AG10803 (cell line): Measurements from ENCODE around the gene SLC35A5.
"Not testable (repeated sequence)": the region's sequence is repeated elsewhere in the genome, so short reads cannot be mapped to it uniquely, and the experiment has no call there.

Experiments used
- DNase-seq: peaks from one replicate; pipeline ENCODE4 v3.0.0; 2010; ENCODE audit warnings: low read depth
- H3K4me3 ChIP-seq: 2 replicates; pipeline ENCODE4 v1.5.1; 2011; ENCODE audit warnings: mild to moderate bottlenecking, low read length, control low read depth
- TF ChIP-seq, protein P1 (sequence below): conservative IDR thresholded peaks from 2 replicates; pipeline ENCODE4 v1.5.1; 2011; ENCODE audit warnings: mild to moderate bottlenecking, low read length, control low read depth, inconsistent platforms

Gene SLC35A5, protein sequence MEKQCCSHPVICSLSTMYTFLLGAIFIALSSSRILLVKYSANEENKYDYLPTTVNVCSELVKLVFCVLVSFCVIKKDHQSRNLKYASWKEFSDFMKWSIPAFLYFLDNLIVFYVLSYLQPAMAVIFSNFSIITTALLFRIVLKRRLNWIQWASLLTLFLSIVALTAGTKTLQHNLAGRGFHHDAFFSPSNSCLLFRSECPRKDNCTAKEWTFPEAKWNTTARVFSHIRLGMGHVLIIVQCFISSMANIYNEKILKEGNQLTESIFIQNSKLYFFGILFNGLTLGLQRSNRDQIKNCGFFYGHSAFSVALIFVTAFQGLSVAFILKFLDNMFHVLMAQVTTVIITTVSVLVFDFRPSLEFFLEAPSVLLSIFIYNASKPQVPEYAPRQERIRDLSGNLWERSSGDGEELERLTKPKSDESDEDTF

DNA sequence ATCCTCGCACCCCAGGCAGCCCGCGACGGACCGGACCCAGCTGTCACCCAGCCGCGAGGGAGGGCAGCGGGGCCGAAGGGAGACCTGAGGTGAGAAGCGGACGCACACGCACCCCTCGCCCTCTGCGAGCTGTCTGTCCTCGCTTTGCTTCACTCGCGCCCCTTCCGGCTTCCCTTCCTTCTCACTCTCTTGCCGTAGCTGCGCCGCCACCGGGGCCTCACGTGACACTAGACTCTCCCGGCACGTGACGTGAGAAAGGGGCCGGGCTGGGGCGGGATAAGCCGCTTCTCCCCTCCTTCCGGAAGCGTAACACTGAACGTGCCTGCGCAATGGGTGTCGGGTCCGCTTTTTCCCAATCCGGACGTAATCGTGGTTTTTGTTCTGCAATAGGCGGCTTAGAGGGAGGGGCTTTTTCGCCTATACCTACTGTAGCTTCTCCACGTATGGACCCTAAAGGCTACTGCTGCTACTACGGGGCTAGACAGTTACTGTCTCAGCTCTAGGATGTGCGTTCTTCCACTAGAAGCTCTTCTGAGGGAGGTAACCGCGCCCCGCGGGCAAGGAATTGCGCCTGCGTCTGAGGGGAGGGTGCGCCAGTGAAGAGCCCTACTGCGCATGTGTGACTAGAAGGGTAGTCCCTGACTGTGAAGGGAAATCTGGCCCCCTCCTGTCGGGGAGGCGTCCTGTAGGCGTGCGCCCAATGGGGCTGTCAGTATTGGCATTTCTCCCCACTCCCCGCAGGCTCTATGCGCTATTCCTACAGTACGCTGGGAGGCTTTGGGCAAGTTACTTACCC, at the start of gene SLC35A5, which contains the start of gene ATG3:
TSS of gene SLC35A5 (plus strand) at position 312 of the 796 bp plus-strand sequence. CDS start 1,359 bp downstream, outside the sequence.
TSS of gene ATG3 (minus strand) at position 229 of the 796 bp plus-strand sequence. CDS start 434 bp downstream, outside the sequence.
- TF ChIP-seq, protein P1, sequence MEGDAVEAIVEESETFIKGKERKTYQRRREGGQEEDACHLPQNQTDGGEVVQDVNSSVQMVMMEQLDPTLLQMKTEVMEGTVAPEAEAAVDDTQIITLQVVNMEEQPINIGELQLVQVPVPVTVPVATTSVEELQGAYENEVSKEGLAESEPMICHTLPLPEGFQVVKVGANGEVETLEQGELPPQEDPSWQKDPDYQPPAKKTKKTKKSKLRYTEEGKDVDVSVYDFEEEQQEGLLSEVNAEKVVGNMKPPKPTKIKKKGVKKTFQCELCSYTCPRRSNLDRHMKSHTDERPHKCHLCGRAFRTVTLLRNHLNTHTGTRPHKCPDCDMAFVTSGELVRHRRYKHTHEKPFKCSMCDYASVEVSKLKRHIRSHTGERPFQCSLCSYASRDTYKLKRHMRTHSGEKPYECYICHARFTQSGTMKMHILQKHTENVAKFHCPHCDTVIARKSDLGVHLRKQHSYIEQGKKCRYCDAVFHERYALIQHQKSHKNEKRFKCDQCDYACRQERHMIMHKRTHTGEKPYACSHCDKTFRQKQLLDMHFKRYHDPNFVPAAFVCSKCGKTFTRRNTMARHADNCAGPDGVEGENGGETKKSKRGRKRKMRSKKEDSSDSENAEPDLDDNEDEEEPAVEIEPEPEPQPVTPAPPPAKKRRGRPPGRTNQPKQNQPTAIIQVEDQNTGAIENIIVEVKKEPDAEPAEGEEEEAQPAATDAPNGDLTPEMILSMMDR, result 0 out of 2 replicates have a peak, but pooled peaks have one; percentile 1
- peak within 1 kb of the TSS; percentile 80 for H3K4me3 ChIP-seq
- DNase-seq, result peak; percentile 98

DNA sequence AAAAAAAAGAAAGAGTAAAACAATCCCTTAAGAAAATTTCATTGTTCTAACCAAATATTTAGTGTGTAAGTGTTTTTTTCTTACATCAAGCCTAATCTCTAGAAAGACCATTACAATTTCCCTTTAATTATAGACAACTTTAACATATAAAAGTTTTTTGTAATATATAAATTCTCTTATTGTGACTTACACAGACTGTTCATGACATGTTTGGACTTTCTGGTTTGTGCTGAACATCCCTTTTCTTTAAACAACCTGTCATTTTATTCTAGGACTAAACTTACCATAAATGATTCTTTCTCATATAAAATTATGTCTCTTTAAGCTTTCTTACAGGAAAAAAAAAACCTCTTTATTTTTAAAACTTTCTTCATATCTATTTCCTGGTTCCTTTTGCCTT, 49.5 kb upstream of the SLC35A5 start:
- DNase-seq, result no peak
- no peak overlapping the region for H3K4me3 ChIP-seq
- TF ChIP-seq, protein P1, result no peak

DNA sequence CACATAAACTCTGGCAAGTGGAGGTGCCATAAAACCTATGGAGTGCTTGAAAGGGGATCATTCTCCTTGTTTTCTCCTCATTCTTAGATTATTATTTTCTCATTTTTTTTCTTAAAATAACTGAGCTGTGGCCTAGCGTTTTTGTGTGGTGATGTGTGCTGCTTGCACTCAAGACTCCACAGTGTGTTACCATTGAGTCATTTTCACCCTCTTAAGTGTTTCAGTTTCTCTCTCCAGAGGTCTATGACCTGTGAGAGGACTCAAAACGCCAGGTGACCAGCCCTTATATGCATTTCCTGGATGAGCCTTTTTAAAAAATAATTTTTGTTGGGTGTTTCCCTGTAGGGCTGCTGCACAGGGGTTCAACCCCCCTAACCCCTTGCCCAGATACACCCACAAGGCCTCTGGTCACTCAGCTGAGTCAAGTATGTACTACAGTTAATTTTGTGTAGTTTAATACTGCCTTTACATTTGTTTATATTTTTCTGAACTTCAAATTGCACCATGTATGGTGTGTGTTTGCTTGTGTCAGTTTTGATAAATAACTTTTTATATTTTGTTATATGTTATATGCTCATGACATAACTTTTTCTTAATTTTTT, 47.2 kb upstream of the SLC35A5 start:
- H3K4me3 ChIP-seq, result no peak overlapping the region

DNA sequence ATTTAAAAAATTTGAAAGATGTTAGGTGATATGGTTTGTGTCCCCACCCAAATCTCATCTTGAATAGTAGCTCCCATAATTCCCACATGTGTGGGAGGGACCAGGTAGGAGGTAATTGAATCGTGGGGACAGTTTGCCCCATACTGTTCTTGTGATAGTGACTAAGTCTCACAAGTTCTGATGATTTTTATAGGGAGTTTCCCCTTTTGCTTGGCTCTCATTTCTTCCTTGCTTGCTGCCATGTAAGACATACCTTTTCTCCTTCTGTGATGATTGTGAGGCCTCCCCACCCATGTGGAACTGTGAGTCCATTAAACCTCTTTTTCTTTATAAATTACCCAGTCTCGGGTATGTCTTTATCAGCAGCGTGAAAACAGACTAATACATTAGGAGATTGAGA, 42.9 kb upstream of the SLC35A5 start:
- H3K4me3 ChIP-seq, DNase-seq: not testable (repeated sequence)

More for the DNA sequence above, 47.2 kb upstream of the SLC35A5 start:
- TF ChIP-seq, protein P1, result no peak
- peak; percentile 3 for DNase-seq

DNA sequence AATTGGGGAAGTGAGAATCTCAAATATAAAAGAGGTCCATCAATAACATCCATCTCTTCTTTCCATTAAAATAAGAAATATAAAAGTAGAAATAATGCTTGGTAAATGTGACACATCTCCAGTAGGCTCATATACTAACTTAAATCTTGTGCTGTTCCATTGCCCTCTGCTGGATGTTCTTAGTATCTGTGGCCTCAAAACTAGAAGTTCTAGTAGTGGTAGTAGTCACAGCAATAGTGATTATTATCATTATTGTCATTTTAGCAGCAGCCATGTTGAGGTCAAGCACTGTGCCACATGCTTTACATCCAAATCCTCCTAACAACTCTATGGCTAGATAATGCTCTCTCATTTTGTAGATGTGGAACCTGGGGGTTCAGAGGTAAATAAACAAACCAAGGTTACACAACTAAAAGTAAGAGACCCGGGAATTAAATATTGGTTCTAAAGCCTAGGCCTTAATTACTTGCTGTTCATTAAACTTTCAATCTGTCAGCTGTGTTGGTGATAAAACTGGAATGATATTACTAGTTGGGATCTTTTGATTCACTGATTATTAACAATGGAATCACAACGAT, 42.3 kb upstream of the SLC35A5 start:
- H3K4me3 ChIP-seq, result no peak overlapping the region
- DNase-seq, result peak; percentile 70
- TF ChIP-seq, protein P1, result peak; percentile 85

DNA sequence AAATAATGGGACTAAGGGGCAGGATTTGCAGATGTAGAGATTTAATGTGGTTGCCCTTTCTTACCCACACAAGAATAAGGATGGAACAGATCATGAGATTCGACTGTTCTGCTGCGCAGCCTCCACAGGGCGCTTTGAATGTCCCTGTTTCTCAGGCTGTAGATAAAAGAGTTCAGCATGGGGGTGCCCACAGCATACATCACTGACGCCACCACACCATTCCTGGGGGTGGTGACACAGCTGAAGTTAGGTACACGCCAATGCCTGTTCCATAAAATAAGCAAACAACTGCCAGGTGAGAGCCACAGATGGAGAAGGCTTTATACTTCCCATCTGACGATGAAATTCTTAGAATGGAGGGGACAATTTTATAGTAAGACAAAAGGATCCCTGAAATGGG, 37.7 kb upstream of the SLC35A5 start:
- H3K4me3 ChIP-seq, DNase-seq: not testable (repeated sequence)

DNA sequence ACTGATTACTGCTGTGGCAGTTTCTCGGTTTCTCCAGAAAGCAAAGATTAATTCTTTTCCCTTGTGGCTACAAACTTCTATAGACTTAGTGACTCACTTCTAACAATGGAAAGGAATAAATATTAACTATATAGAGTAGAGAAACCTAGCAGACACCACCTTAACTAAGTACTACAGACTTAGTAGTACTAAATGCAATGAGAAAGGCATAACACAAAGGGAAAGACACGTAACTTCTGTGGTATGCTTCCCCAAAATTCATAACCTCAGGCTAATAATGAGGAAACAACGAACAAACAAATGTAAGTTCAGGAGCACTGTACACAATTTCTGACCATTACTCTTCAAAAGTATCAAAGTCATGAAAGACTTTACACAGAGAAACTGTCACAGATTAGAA, 31.3 kb upstream of the SLC35A5 start:
- TF ChIP-seq, protein P1, result no peak
- no peak for DNase-seq
- H3K4me3 ChIP-seq, result no peak overlapping the region
